Endothelial cell of umbilical vein (primary cell): Measurements from ENCODE around the gene POLE. TPM values are rescaled to one million over a fixed set of nuclear protein-coding genes. Genes with fewer than 3 reads are reported as not detected.

Experiments used
- BruUV-seq: library from RNA; stranded (reverse); fragments of 400-500 nt; replicated peaks from 2 replicates; lab custom pipeline; 2021; lab: Mats Ljungman, UMichigan
- CTCF ChIA-PET: fragments of 300-600, 350-600 bp; sonication (Branson Sonifier 250); formaldehyde crosslinking; loops from one replicate; lab custom pipeline; 2021; ENCODE audit warnings: antibody characterized with exemption, inconsistent platforms; lab: Charles Lee
- POLR2A ChIA-PET: fragments of 300-600, 350-600 bp; sonication (Branson Sonifier 250); formaldehyde crosslinking; loops from one replicate; lab custom pipeline; 2021; ENCODE audit warnings: antibody characterized with exemption, inconsistent platforms; lab: Charles Lee
- DNase-seq: peaks from one replicate; pipeline ENCODE4 v3.0.0-alpha.2; 2011; ENCODE audit warnings: low read depth, low spot score
- FAIRE-seq: peaks from 2 replicates; lab custom pipeline; 2011; peaks lifted over from hg19 to GRCh38; lab: Jason Lieb, UNC
- H2AFZ ChIP-seq: 2 replicates; pipeline ENCODE4 v1.6.0; 2012; ENCODE audit warnings: low read depth, low read length, control low read depth, inconsistent platforms
- H3K27ac ChIP-seq: 2 replicates; pipeline ENCODE4 v1.5.1; 2011; ENCODE audit warnings: low read depth, mild to moderate bottlenecking, control low read depth, low read length, moderate library complexity; ENCODE audit not compliant: insufficient read depth
- H3K27me3 ChIP-seq, 2 experiments: 2 replicates each; pipeline versions ENCODE4 v1.6.0 to v1.6.1; 2011; ENCODE audit warnings: low read length in 2 of 2, mixed read lengths in 1 of 2; ENCODE audit not compliant: control insufficient read depth in 2 of 2, insufficient read depth in 2 of 2
- H3K36me3 ChIP-seq, 2 experiments: 2 replicates in 1 of 2; 3 replicates in 1 of 2; pipeline ENCODE4 v1.5.1; 2011; ENCODE audit warnings: low read length in 2 of 2, mild to moderate bottlenecking in 1 of 2, moderate library complexity in 1 of 2; ENCODE audit not compliant: control insufficient read depth in 2 of 2, insufficient read depth in 2 of 2; ENCODE audit errors: extremely low read depth in 1 of 2
- H3K4me1 ChIP-seq: 3 replicates; pipeline ENCODE4 v1.5.1; 2011; ENCODE audit warnings: mild to moderate bottlenecking, low read length; ENCODE audit not compliant: control insufficient read depth, insufficient read depth; ENCODE audit errors: extremely low read depth
- H3K4me2 ChIP-seq: 2 replicates; pipeline ENCODE4 v1.6.1; 2011; ENCODE audit warnings: low read length, control low read depth, mixed read lengths; ENCODE audit not compliant: insufficient read depth
- H3K4me3 ChIP-seq, 3 experiments: fragments of 200-600 bp in 1 of 3; sonication (generic), shearing (Covaris generic) in 1 of 3; replicated peaks in 1 of 3; 2 replicates each; pipeline ENCODE4 v1.5.1; 2011 to 2016; ENCODE audit warnings: control low read depth in 3 of 3, low read length in 3 of 3, mild to moderate bottlenecking in 2 of 3, inconsistent platforms in 1 of 3, low read depth in 1 of 3, moderate library complexity in 1 of 3; ENCODE audit not compliant: insufficient read depth in 1 of 3
- H3K79me2 ChIP-seq: 2 replicates; pipeline ENCODE4 v1.6.0; 2012; ENCODE audit warnings: low read length, inconsistent platforms; ENCODE audit not compliant: control insufficient read depth, insufficient read depth
- H3K9ac ChIP-seq: replicated peaks from 2 replicates; pipeline ENCODE3; 2011; ENCODE audit warnings: low read length, control low read depth; ENCODE audit not compliant: insufficient read depth; ENCODE audit errors: extremely low read depth
- H3K9me1 ChIP-seq: replicated peaks from 3 replicates; pipeline ENCODE4 v1.6.0; 2011; ENCODE audit warnings: mild to moderate bottlenecking, low read length; ENCODE audit not compliant: control insufficient read depth, insufficient read depth; ENCODE audit errors: extremely low read depth
- H3K9me3 ChIP-seq: replicated peaks from 2 replicates; pipeline ENCODE4 v1.5.1; 2012; ENCODE audit warnings: low read length, inconsistent platforms; ENCODE audit not compliant: control insufficient read depth, insufficient read depth
- H4K20me1 ChIP-seq: replicated peaks from 2 replicates; pipeline ENCODE3; 2011; ENCODE audit warnings: mild to moderate bottlenecking, low read length; ENCODE audit not compliant: control insufficient read depth, insufficient read depth; ENCODE audit errors: extremely low read depth
- EZH2 ChIP-seq: IDR thresholded peaks from 2 replicates; pipeline ENCODE4 v1.6.1; 2012; ENCODE audit warnings: borderline replicate concordance, low read depth, mild to moderate bottlenecking, moderate library complexity, low read length, inconsistent platforms; ENCODE audit not compliant: severe bottlenecking
- GATA2 ChIP-seq: IDR thresholded peaks from 2 replicates; pipeline ENCODE4 v1.7.0; 2011; ENCODE audit warnings: low read depth, mild to moderate bottlenecking, moderate library complexity, mixed read lengths, low read length; ENCODE audit not compliant: insufficient read length, insufficient read depth
- dilution Hi-C: fragments of 300-500 bp; cut with MboI; formaldehyde crosslinking; loops from one replicate; pipeline ENCODE4 v1.15.0; 2019; ENCODE audit warnings: low sequenced_read_pairs; ENCODE audit not compliant: extremely low pct_ligation_motif_present
- intact Hi-C: fragments of 100-400 bp; cut with micrococcal nuclease; formaldehyde crosslinking; loops from one replicate; pipeline ENCODE4 v1.10.0; 2022
- polyA plus RNA-seq, 4 experiments: library from polyadenylated mRNA; depleted of rRNA in 3 of 4; stranded (reverse) in 3 of 4; unstranded in 1 of 4; fragments of >200 nt; gene quantifications; 2 replicates each; pipeline versions ENCODE4 v1.2.1 to v1.2.3, GENCODE V29; 2011 to 2012; ENCODE audit warnings: missing spikeins in 1 of 4
- total RNA-seq: library from RNA; stranded (reverse); gene quantifications from 2 replicates; pipeline ENCODE4 v1.2.3, GENCODE V29; 2021
- TF ChIP-seq, protein P1 (sequence below), 2 donors: IDR thresholded peaks; 1 replicate in 1 of 2; 2 replicates in 1 of 2; pipeline ENCODE4 v1.5.1; 2011; ENCODE audit warnings: low read length in 2 of 2, mild to moderate bottlenecking in 2 of 2, moderate library complexity in 2 of 2, control low read depth in 1 of 2, inconsistent platforms in 1 of 2, low read depth in 1 of 2; ENCODE audit not compliant: insufficient read depth in 1 of 2; ENCODE audit errors: extremely low read depth in 1 of 2

The POLE gene
- total and polyA plus RNA-seq, 2 donors (not counting 3 experiments of a cell fraction or from before 2014, with no cell fraction given): 22.9 to 82.7 TPM

DNA sequence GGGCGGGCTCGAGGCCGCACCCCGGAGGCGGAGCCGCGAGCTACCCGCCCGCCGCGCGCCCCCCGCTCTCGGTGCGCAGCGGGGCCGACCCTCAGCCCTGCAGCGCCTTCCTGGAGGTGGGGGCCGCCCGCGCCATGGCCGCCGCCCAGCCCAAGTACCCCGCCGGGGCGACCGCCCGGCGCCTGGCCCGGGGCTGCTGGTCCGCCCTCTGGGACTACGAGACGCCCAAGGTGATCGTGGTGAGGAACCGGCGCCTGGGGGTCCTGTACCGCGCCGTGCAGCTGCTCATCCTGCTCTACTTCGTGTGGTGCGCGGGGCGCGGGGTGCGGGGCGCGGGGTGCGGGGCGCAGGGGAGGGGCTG is 68.5 kb downstream of the POLE start, which contains the start of gene P2RX2:
Gene P2RX2 (plus strand): TSS at position 94 of the 361 bp plus-strand sequence. CDS start 41 bp downstream, at position 135.
- Histone ChIP-seq H3K27me3 (peaks cover 28 to 36% of the 10 kb centered on the region in 2 experiments), H3K9me1 (no peaks in the 10 kb centered on the region), H3K9me3 (peaks cover 3% of the 10 kb centered on the region), H3K9ac (no peak within 1 kb of the TSS), H4K20me1 (no peaks in the 10 kb centered on the region), H3K4me2 (no peak within 1 kb of the TSS), H3K36me3 (no peaks in the 10 kb centered on the region), H3K4me1 (no peaks in the 10 kb centered on the region), H3K79me2 (no peaks in the 10 kb centered on the region), H2AFZ (no peak within 1 kb of the TSS), H3K4me3 (no peak within 1 kb of the TSS), H3K27ac (no peak within 1 kb of the TSS)
- POLR2A ChIA-PET: no interaction called here
- intact Hi-C loops (no loop called here), dilution Hi-C loops (no loop called here)
- no TSS peak for BruUV-seq
- TF ChIP-seq GATA2: no peak
- peak; percentile 47 for TF ChIP-seq EZH2
- CTCF ChIA-PET: interaction anchor here (0.9 to 7.6 kb wide), 3 partner anchors 8 to 203 kb away, joined by 3 to 102 read pairs (median 6); partner anchors contain the start of gene LRCOL1
- DNase-seq (no peak), FAIRE-seq (no peak)

DNA sequence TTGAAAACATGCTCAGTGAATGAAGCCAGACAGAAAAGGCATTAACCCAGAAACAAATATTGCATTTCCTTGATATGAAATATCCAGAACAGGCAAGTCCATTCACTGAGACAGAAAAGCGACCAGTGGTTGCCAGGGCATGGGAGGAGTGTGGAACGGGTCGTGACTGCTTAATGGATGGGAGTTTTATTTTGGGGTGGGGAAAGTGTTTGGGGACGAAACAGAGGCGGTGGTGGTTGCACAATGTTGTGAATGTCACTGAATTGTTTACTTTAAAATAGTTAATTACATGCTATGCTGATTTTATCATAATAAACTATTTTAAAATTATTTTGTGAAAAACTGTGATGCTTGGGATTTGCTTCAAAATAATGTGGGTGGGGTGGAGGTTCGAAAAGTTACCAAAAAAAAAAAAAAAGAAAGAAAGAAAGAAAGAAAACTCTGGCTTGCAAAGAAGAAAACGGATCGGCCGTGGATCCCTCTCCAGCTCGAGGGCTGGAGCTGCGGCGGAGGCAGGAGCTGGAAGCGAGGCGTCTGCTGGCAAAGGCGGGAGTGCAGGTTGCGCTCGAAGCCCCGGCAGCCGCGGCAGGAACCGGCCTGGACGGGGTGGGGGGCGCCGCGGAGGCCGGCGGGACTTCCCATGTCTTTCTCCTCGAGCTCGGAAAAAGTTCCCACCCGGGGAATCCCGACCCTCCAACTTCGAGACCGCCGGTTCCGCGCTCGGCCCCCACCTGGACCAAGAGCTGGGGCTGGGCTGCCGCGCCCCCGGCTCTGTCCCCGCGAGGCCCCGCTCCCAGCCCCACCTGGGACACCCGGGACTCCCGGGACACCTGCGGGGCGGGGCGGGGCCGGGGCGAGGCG is 69.1 kb downstream of the POLE start:
- dilution Hi-C loops: no loop called here
- Histone ChIP-seq H3K9me3 (peaks cover 3% of the 10 kb centered on the region), H3K27me3 (peaks cover 28 to 36% of the 10 kb centered on the region in 2 experiments), H3K79me2 (no peaks in the 10 kb centered on the region), H3K9me1 (no peaks in the 10 kb centered on the region), H3K4me2 (no peak overlapping the region), H3K4me3 (no peak overlapping the region), H4K20me1 (no peaks in the 10 kb centered on the region), H3K4me1 (no peaks in the 10 kb centered on the region), H2AFZ (no peak overlapping the region), H3K9ac (no peak overlapping the region), H3K36me3 (no peaks in the 10 kb centered on the region), H3K27ac (no peak overlapping the region)
- TF ChIP-seq, protein P1, sequence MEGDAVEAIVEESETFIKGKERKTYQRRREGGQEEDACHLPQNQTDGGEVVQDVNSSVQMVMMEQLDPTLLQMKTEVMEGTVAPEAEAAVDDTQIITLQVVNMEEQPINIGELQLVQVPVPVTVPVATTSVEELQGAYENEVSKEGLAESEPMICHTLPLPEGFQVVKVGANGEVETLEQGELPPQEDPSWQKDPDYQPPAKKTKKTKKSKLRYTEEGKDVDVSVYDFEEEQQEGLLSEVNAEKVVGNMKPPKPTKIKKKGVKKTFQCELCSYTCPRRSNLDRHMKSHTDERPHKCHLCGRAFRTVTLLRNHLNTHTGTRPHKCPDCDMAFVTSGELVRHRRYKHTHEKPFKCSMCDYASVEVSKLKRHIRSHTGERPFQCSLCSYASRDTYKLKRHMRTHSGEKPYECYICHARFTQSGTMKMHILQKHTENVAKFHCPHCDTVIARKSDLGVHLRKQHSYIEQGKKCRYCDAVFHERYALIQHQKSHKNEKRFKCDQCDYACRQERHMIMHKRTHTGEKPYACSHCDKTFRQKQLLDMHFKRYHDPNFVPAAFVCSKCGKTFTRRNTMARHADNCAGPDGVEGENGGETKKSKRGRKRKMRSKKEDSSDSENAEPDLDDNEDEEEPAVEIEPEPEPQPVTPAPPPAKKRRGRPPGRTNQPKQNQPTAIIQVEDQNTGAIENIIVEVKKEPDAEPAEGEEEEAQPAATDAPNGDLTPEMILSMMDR (IDR thresholded peaks at IDR 0.05; ENCODE audit: extremely low read depth in 1 of 2, insufficient read depth in 1 of 2, low read depth in 1 of 2, low read length in 2 of 2): no peak
- TF ChIP-seq EZH2: peak; percentile 94
- FAIRE-seq: no peak
- POLR2A ChIA-PET: interaction anchor here (0.6 kb wide), 1 partner anchor 9 kb away, joined by 3 read pairs; no protein-coding TSS in a partner anchor
- BruUV-seq: no TSS peak
- CTCF ChIA-PET: interaction anchor here (0.9 to 7.6 kb wide), 4 partner anchors 8 to 464 kb away, joined by 3 to 102 read pairs (median 6); partner anchors contain the start of gene LRCOL1
- intact Hi-C loops: no loop called here
- no peak for DNase-seq
